WERI-Rb-1 (cell line): ENCODE data around the gene NELL2.

Experiments used
- DNase-seq: peaks from one replicate; pipeline ENCODE4 v3.0.0-alpha.2; 2020
- H3K27ac ChIP-seq: fragments of 250-450 bp; sonication (Bioruptor Pico); 2 replicates; pipeline ENCODE4 v1.5.1; 2020; ENCODE audit warnings: mild to moderate bottlenecking, moderate library complexity
- H3K27me3 ChIP-seq: fragments of 250-450 bp; sonication (Bioruptor Pico); 2 replicates; pipeline ENCODE4 v1.5.1; 2021; ENCODE audit warnings: mild to moderate bottlenecking, low read depth, moderate library complexity; ENCODE audit not compliant: insufficient read depth, severe bottlenecking
- H3K36me3 ChIP-seq: fragments of 250-450 bp; sonication (Bioruptor Pico); 2 replicates; pipeline ENCODE4 v1.5.1; 2020; ENCODE audit warnings: mild to moderate bottlenecking, moderate library complexity
- H3K4me3 ChIP-seq: 2 replicates; pipeline ENCODE4 v1.5.1; 2011; ENCODE audit warnings: low read depth, mild to moderate bottlenecking, control low read depth, low read length
- H3K9me3 ChIP-seq: fragments of 250-450 bp; sonication (Bioruptor Pico); 2 replicates; pipeline ENCODE4 v1.5.1; 2021; ENCODE audit warnings: mild to moderate bottlenecking, moderate library complexity; ENCODE audit not compliant: severe bottlenecking
- CTCF ChIP-seq: IDR thresholded peaks from 2 replicates; pipeline ENCODE4 v1.5.1; 2011; ENCODE audit warnings: low read depth, mild to moderate bottlenecking, control low read depth, inconsistent platforms, low read length

The NELL2 gene

DNA sequence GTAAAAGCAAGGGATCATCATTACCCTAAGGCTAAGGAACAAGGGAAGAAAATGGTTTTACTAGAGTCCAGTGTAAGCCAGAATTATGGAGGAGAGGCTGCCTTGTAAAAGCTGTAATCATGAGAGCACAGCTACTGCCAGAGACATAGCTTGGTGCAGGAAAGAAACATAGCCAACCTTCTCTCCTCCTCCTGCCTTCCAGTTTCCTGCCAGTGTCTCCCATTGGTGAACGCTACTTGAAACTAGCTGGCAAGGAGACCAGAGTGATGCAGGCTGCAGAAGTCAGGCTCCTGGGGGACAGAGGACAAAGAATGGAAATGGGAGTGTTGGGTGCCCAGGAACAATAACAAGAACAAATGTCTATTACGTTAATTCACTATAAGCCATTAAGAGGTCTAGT is 158.5 kb downstream of the NELL2 start:
- Histone ChIP-seq H3K9me3 (no peaks in the 10 kb centered on the region), H3K27ac (no peak overlapping the region), H3K36me3 (no peaks in the 10 kb centered on the region), H3K27me3 (no peaks in the 10 kb centered on the region), H3K4me3 (no peak overlapping the region)
- DNase-seq = no peak
- TF ChIP-seq CTCF = no peak

DNA sequence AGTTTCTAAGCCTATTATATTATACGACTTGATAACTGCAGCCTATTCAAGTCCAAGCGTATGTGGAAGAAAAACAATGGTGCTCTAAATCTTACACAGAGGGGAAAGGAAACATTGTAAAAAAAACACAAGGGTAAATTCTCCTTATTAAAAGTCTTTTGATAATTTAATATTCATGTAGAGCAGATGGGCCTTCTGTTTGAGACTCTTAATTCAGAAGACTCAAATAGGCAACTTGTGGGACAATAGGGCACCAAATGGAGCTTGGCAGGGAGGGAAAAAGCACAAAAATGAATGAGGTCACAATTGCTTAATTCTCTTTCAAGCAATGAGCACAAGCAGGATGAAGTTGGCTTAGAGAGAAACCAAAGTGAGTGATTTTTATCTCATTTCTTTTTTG is 159.4 kb downstream of the NELL2 start:
- Histone ChIP-seq H3K27me3 (no peaks in the 10 kb centered on the region), H3K27ac (no peak overlapping the region), H3K36me3 (no peaks in the 10 kb centered on the region), H3K9me3 (no peaks in the 10 kb centered on the region), H3K4me3 (no peak overlapping the region)
- DNase-seq = no peak
- TF ChIP-seq CTCF = no peak

- peaks cover 2% of the 10 kb centered on the region for H3K36me3 ChIP-seq
These were observed 164.4 kb downstream of the NELL2 start for GRCh38 chr12:44711736-44712135.

DNA sequence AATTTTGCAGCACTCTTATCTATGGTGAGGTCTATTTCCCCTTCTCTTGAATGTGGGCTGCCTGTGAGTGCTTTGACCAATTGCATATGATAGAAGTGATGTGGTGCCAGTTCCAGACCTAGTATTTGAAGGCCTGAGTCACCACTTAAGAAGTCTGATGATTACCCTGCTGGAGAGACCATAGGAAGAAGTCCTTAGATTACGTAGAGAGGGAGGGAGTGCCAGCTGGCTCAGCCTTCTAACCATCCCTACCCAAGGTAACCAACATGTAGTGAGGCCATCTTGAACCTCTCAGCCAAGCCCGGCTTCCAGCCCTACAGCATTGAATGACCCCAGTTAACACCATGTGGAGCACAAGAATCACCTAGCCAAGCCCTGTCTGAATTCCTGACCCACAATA is 166.9 kb downstream of the NELL2 start:
- H3K9me3 ChIP-seq = no peaks in the 10 kb centered on the region
- H3K36me3 ChIP-seq = peaks cover 2% of the 10 kb centered on the region
- no peaks in the 10 kb centered on the region for H3K27me3 ChIP-seq
- H3K27ac ChIP-seq = no peak overlapping the region
- no peak overlapping the region for H3K4me3 ChIP-seq
- DNase-seq = no peak
- TF ChIP-seq CTCF = no peak

More at GRCh38 chr12:44711736-44712135, 164.4 kb downstream of the NELL2 start:
- Histone ChIP-seq H3K27ac (no peak overlapping the region), H3K4me3 (no peak overlapping the region), H3K27me3 (no peaks in the 10 kb centered on the region), H3K9me3 (no peaks in the 10 kb centered on the region)
- DNase-seq = no peak
- no peak for TF ChIP-seq CTCF

DNA sequence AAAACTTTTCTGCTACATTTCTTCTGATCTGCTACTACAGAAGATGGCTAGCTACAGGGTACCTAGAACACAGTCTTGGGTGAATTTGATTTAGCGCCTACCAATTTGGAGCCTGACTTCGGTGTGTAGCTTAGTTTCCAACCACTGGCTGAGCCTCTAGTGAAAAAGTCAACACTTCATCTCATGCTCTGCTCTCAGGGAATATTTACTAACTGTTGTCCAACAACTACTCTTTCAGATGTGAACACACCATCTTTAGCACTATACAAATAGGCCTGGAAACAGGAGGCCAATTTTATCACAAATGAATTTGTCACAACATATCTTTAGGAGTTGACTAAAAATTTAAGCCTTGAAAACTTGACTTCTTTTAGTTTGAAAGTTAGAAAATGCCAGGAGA is 167.9 kb downstream of the NELL2 start:
- no peaks in the 10 kb centered on the region for H3K27me3 ChIP-seq
- no peak for DNase-seq
- no peak overlapping the region for H3K4me3 ChIP-seq
- H3K9me3 ChIP-seq = no peaks in the 10 kb centered on the region
- no peak for TF ChIP-seq CTCF
- peaks cover 2% of the 10 kb centered on the region for H3K36me3 ChIP-seq
- no peak overlapping the region for H3K27ac ChIP-seq

GRCh38 chr12:44703182-44703910 is 172.8 kb downstream of the NELL2 start:
- Histone ChIP-seq H3K4me3 (no peak overlapping the region), H3K9me3 (no peaks in the 10 kb centered on the region), H3K27ac (no peak overlapping the region), H3K36me3 (no peaks in the 10 kb centered on the region; the same call in 1 of the 2 replicates), H3K27me3 (no peaks in the 10 kb centered on the region)
- TF ChIP-seq CTCF = no peak
- no peak for DNase-seq
